Measurements from ENCODE around the gene CALU.
A peak's percentile ranks its signal among the peaks of the same experiment; 100 is the strongest.

The CALU gene

GRCh38 chr7:128785738-128786137 is 46.6 kb downstream of the CALU start:
- DNase-seq (ENCODE audit: low read depth in 2 of 2): no peak

- no peak for DNase-seq (ENCODE audit: low read depth in 2 of 2)
Observed at GRCh38 chr7:128788446-128789412, 49.6 kb downstream of the CALU start.

DNA sequence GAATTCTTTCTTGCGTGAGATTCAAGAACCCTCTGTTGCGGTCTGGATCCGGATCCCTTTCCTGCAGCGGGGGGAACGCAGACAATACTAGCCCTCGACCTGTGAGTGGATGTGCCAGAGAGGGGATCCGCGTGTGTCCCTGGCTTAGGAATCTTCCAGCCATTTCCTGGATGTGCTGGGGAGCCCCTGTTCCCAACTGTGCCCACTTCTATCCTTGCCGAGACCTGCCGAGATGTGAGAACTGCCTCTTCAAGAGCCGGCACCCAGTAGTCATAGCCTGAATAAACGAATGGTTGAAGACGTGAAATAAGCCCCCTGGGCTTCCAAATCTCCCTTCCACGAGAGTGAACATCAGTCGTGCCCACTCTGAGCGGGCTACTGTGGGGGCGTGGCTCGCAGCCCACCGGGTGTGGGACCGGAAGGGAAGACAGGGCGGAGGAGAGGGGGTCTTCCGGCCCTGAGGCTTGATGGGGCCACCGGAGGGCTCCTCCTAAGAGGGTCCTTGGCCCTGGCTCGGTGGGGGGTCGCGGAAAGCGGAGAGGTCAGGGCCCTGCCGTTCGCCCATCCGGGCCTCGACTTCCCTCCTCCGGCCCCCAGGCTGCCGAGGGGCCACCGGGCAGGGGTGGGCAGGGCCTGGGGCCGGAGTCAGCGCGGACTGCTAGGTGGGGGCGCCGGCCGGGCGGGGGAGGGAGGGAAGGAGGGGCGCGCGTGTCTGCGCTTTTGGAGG is 51.3 kb downstream of the CALU start:
- DNase-seq (ENCODE audit: low read depth in 2 of 2): no peak

GRCh38 chr7:128791121-128791971 is 52.2 kb downstream of the CALU start, which contains the start of gene CCDC136:
TSS of gene CCDC136 (plus strand) at chr7:128791968. CDS start at chr7:128792412, 444 bp downstream.
- DNase-seq (ENCODE audit: low read depth in 2 of 2): no peak

DNA sequence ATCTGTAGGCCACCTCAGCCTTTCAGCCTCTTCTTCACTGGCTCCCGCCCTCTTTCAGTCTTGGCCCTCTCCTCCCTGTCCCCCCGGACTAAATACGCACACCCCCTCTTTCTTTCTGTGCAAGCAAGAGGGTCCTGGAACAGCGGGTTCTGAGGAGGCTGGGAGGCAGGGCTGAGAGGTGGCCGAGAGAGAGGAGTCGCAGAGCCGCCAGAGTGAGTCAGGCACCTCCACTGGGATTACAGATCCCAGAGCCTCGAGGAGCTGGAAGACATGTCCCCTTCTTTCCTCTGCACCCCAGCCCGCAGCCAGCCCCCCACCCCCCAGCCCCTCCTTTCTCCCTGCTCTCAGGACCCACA is 52.8 kb downstream of the CALU start:
- no peak for DNase-seq (ENCODE audit: low read depth in 2 of 2)

DNA sequence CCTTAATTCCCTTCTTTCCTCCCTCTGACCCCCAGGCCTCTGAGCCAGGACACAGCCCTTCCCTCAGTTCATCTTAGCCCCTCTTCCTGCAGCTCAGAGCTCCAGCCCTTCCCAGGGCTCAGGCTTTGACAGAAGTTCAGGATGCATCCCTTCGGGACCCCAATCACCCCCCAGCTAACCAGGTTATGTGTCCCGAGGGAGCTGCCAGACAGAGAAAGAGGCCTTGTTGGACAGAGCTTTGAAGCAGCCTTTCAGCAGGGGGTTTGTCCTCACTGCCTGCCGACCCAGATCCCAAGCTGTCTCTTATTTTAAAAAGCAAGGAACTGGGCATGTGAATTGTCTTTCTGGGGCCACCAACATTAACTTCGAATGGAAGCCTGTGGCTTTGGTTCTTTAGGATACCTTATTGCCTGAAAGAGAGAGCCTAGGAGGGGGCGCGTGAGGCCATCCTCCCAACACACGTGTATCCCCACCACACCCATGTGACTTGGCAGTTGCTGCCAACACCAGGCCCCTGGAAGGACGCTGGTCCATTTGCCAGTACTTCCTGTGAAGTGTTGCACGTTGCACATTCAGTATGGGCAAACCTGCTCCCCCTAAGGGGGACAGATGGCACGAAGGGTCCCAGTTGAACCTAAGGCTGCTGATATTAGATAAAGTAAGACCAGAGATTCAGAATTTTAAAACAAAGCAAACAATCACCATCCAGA is 53.5 kb downstream of the CALU start:
- DNase-seq (ENCODE audit: low read depth in 2 of 2): no peak

DNA sequence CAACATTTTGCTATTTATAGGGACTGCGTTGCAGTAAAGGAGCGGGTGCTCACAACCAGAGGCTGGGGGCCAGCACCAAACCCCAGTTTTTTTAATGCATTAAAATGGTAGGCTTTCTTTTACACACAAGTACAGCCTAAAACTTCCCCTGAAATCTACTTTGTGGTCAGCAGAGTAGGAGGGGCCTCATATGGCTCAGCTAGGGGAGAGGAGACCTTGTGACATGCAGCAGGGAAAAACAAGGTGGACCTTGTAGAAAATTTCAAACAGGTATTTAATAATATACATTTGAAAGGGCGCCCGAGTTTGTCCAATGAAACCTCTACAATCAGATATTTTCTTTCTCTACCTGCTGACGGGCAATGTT is 54.0 kb downstream of the CALU start:
- DNase-seq (ENCODE audit: low read depth in 2 of 2): no peak

GRCh38 chr7:128794020-128794419 is 54.9 kb downstream of the CALU start:
- no peak for DNase-seq (ENCODE audit: low read depth in 2 of 2)

DNA sequence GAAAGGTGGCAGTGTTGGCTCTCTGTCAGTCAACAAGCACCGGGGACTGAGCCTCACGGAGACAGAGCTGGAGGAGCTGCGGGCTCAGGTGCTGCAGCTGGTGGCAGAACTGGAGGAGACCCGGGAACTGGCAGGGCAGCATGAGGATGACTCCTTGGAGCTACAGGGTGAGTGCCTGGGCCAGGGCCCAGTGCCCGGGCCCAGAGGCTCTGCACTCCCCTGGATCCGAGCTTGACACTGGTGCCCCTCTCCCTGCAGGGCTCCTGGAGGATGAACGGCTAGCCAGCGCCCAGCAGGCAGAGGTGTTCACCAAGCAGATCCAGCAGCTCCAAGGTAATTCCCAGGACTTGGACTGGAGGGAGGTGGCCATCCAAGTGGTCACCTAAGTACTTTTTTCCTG is 55.3 kb downstream of the CALU start:
- DNase-seq (ENCODE audit: low read depth in 2 of 2): no peak

DNA sequence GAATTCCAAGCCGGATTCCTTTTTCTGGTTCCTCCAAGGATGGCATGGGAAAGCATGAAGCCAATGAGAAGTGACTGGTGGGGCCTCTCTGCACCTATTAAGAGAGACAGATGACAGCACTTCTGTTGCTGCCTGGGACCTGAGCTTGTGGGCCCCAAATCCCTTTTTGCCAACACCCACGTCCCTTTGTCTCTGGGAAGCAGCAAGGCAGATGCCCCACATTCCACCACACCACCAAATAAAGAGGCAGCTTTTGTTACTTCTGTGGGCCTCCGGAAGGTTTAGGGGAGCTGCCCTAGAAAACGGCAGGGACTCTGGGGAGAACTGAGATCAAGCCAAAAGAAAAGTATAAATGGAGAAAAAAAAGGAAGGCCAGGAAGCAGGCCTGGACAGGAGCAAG is 56.0 kb downstream of the CALU start:
- no peak for DNase-seq (ENCODE audit: low read depth in 2 of 2)

- peak; percentile 73 to 79 for DNase-seq (ENCODE audit: low read depth in 2 of 2)
Observed at GRCh38 chr7:128796327-128796726, 57.2 kb downstream of the CALU start.

DNA sequence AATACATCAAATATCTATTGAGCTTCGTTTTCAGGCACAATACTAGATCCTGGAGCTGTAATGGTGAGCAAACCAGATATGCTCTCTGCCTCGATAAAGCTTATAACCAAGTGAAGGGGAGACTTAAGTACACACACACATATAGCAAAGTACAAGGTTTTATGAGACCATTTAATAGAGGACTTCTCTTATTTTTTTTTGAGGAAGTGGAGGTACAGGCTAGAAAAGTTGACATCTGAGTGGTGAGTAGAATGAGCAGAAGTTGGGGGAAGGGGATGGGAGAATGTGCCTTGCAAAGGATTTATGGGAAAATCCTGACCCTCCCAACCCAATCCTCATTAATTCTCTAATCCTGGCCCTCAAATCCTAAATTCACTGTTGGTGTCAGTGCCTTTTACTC is 60.3 kb downstream of the CALU start:
- no peak for DNase-seq (ENCODE audit: low read depth in 2 of 2)

DNA sequence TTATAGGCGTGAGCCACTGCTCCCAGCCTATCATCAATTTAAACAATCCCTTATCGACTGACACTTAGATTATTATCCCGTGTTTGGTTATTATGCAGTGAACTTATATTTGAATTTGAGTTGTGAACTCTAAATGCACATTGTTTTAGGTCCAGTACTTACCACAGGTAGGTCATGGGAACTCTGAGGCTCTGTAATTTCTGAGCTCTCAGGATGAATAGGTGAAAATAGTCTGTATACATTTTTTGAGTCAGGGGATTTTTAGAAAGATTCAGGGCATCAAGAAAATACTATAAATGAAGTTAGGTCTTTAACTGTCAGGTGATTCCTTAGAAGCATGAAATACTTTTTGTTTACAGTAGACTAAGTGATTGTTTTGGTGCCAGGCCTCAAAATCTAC is 61.4 kb downstream of the CALU start:
- DNase-seq (ENCODE audit: low read depth in 2 of 2): no peak

- no peak for DNase-seq (ENCODE audit: low read depth in 2 of 2)
Observed at GRCh38 chr7:128801003-128801402, 61.8 kb downstream of the CALU start.

DNA sequence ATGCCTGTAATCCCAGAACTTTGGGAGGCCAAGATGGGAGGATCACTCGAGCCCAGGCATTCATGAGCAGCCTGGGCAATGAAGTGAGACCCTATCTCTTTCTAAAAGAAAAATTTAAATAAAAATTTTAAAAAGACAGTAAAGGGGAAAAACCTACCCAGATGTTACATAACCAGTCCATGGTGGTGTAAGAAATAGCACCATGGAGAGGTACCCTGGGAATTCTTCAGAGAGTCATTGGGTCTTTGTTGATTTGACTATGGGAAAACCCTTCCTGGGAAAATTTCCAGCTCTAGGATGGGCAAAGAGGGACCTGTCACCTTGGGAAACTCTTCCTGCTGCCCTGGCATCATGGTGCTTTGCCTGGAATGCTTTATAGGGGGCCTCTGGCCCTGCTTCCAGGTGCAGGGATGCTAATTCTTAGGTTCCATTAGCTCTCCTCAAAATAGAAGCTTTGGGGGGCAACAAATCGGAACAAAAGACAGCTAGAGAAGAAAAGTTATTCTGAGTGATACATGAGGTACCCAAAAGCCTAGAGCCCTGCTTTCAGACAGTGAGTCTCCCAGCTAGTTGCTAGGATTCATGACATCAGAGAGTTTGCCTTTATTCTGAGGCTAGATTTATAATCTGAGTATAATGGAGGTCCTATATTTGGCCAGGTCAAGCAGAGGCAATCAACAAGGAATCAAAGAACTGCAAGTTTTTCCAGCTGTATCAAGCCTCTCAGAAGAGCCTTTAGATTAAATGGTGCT is 62.7 kb downstream of the CALU start:
- no peak for DNase-seq (ENCODE audit: low read depth in 2 of 2)

GRCh38 chr7:128804484-128804883 is 65.3 kb downstream of the CALU start:
- no peak for DNase-seq (ENCODE audit: low read depth in 2 of 2)

DNA sequence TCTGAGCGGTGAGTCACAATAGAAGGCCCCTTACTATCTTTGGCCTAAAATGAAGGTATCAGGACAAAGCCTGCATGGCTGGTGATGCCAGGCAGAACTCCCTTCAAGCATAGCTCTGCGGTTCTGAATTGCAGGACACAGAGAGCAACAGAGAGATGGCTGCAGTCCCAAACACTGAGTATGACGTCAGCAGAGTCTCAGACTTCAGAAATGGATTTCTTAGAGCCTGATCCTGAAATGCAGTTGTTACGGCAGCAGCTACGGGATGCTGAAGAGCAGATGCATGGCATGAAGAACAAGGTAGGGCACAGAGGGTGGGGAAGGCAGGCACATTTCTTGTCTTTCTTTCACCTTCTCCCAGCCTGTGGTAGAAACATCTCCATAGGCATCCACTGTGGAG is 66.1 kb downstream of the CALU start:
- DNase-seq (ENCODE audit: low read depth in 2 of 2): no peak

GRCh38 chr7:128807191-128807590 is 68.0 kb downstream of the CALU start:
- DNase-seq (ENCODE audit: low read depth in 2 of 2): no peak

- no peak for DNase-seq (ENCODE audit: low read depth in 2 of 2)
Observed at GRCh38 chr7:128809363-128809762, 70.2 kb downstream of the CALU start.

DNA sequence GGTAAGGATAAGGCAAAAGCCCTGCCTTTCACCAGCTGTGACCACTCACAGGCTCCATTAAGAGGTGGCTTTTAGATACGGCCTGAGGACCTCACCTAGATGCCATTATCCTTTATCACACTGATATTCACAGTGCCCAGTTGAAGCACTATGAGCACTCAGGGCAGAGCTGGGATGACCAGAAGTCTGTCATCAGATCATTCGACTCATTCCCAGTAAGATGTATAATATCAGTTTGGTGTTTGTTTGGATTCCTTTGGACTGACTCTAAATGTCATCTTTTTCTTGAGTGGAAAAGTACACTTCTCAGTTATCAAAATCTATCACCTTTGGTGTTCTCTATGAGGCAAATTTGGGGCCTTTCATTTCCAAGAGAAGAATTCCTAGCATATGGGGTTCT is 71.3 kb downstream of the CALU start:
- no peak for DNase-seq (ENCODE audit: low read depth in 2 of 2)

DNA sequence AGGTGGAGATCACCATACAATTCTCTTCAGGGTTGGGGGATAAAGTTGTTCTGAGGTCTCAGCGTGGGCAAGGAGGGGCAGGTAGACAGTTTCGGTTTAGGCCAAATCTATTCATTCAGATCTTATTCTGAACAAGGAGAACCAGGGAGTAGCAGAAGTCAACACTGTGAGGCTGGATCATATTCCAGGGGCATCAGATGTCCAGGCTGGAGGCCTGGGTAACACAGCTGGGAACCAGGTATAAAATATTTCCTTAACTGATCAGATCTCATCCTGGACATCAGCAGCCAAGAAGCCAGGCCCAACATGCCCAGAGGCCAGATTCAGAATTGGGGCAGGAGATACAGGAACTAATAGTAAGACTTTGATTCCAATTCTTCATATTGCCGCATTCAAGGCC is 71.8 kb downstream of the CALU start:
- DNase-seq (ENCODE audit: low read depth in 2 of 2): no peak
